OCI-M2 (cell line): ENCODE data around the gene PEG3.

Experiments used
- DNase-seq: peaks from one replicate; lab custom pipeline; 2025; ENCODE audit not compliant: unreplicated experiment; lab: John Stamatoyannopoulos, UW

PEG3 gene

GRCh38 chr19:56811480-56811879 is 29.0 kb downstream of the PEG3 start:
- DNase-seq, result no peak

DNA sequence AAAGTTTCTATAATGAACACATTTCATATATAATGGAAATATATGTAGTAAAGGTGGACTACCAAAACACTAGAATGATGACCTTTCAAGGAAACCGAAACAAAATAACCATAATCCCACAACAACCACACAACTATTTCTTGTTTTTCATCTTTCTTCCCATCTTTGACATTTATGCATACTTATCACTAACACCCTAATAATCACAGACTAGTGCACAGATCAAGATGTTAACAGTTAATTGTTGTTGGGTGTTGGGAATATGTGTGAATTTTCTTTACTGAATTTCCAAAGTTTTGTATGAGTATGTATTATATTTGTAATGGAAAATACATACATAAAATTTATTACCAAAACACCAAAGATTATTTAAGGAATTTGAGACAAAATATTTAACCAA is 30.3 kb downstream of the PEG3 start:
- no peak for DNase-seq

DNA sequence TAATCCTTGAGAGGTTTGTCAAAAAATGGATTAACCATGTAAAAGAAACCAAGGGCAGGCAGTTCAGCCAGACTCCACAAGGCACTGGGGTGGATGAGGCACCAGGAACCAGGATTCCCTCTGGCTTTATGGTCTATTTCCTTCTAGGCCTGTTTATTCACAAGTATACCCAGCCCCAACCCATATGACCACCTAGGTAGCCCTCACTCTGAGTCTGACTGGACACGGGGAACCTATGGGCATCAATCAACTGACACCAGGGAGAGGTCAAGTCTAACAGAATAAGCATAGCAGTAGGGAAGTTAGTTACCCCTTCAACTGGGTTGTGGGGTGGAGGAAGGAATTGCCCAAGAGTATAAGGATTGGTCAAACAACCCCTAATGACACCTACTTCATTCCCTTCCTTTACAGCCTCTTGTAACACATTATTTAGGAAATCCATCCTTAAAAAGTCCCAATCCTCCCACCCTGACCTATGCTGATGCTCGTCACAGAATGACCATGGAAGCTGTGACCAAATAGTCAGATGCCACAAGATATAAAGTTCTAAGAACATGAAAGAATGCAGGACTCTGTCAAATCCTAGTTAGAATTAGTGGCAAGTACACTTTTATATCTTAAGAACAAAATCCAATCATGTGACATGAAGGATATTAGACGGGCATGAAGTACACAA is 31.7 kb downstream of the PEG3 start:
- DNase-seq, result no peak

GRCh38 chr19:56806639-56807038 is 33.9 kb downstream of the PEG3 start:
- DNase-seq, result no peak
